ENCODE measurements around the gene WDR73.

- TF ChIP-seq, protein P1, sequence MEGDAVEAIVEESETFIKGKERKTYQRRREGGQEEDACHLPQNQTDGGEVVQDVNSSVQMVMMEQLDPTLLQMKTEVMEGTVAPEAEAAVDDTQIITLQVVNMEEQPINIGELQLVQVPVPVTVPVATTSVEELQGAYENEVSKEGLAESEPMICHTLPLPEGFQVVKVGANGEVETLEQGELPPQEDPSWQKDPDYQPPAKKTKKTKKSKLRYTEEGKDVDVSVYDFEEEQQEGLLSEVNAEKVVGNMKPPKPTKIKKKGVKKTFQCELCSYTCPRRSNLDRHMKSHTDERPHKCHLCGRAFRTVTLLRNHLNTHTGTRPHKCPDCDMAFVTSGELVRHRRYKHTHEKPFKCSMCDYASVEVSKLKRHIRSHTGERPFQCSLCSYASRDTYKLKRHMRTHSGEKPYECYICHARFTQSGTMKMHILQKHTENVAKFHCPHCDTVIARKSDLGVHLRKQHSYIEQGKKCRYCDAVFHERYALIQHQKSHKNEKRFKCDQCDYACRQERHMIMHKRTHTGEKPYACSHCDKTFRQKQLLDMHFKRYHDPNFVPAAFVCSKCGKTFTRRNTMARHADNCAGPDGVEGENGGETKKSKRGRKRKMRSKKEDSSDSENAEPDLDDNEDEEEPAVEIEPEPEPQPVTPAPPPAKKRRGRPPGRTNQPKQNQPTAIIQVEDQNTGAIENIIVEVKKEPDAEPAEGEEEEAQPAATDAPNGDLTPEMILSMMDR (IDR thresholded peaks at IDR 0.05; ENCODE audit: insufficient read depth, low read length) = no peak
- TF ChIP-seq POLR2AphosphoS5 (IDR thresholded peaks at IDR 0.05; ENCODE audit: low read depth) = no peak
- no peak for TF ChIP-seq GABPA (IDR thresholded peaks at IDR 0.05; ENCODE audit: low read depth)
Measured at GRCh38 chr15:84616235-84616634, 37.8 kb downstream of the WDR73 start.
